GM18502 (cell line): Measurements from ENCODE around the gene LHPP.
"Not testable (repeated sequence)": the region's sequence is repeated elsewhere in the genome, so short reads cannot be mapped to it uniquely, and the experiment has no call there.

Source experiments
- ATAC-seq: cut with Tn5 transposase; IDR thresholded peaks from one replicate; pipeline ENCODE4 v1.9.1; 2021; ENCODE audit warnings: mild to moderate bottlenecking; ENCODE audit not compliant: unreplicated experiment, poor library complexity

Gene LHPP

DNA sequence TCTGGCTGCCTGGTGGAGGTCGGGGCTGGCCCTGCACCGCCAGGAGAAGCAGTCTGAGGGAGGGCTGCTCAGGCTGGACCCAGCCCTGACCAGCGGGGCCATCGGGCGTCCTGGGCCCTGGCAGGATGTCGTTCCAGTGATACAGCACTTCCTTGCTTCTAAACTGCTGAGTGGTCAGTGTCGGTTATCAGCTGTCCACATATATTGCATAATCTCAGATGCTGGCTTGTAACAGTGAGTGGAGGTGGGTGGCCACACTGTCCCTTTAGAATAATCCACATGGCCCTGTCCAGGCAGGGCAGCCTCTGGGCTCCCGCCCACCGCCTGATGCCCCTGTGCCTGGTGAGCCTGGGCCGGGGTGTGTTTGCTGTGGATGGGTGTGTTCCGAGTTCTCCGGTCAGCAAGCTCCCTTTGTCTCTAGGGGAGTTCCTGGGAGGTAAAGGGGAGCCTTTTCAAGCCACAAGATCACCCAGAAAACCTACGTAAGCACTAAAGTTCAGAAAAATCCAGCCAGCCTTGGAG is 86.1 kb downstream of the LHPP start:
- no peak for ATAC-seq

DNA sequence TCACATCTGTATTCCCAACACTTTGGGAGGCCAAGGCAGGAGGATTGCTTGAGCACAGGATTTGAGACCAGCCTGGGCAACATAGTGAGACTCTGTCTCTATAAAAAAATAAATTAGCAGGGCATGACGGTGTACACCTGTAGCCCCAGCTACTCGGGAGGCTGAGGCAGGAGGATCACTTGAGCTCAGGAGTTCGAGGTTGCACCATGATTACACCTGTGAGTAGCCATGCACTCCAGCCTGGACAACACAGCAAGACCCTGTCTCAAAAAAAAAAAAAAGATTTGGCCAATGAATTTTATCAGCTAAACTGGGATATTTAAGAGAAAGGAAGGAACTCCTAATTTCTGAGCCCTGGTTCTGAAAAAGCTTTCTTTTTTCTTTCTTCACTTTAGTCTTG is 87.5 kb downstream of the LHPP start:
- ATAC-seq: not testable (repeated sequence)

- ATAC-seq: peak; percentile 45
Measured at GRCh38 chr10:124550293-124551034, 88.8 kb downstream of the LHPP start.

GRCh38 chr10:124551097-124551496 is 89.5 kb downstream of the LHPP start:
- no peak for ATAC-seq

GRCh38 chr10:124551755-124552154 is 90.1 kb downstream of the LHPP start:
- no peak for ATAC-seq

GRCh38 chr10:124552691-124553276 is 91.2 kb downstream of the LHPP start:
- ATAC-seq: no peak

DNA sequence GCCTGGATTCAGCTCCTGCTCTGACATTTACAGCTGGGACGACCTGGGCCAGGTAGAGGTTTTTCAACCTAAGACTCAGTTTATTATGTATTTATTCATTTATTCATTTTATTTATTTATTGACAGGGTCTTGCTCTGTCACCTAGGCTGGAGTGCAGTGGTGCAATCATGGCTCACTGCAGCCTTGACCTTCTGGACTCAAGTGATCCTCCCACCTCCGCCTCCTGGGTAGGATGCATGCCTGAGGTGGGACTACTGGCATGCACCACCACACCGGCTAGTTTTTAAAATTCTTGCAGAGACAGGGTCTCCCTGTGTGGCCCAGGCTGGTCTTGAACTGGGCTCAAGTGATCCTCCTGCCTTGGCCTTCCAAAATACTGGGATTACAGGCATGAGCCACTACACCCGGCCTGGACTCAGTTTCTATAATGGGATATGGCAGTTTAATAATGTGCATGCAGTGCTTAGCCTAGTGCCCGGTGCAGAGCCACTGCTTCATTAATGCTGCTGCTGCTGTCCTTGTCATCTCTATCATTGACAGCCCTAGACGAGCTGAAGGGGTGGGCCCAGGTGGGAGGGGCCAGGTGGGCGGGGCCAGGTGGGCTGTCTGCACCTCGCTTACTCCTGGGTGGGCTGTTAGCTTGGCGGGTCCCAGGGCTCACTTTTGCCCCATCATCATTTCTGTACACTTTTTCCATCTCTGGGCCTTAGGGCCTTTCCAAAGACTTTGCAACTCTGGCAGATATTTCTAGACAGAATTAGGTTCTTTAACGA is 92.6 kb downstream of the LHPP start:
- no peak for ATAC-seq

- ATAC-seq: no peak
Measured at GRCh38 chr10:124557167-124557566, 95.5 kb downstream of the LHPP start.

- ATAC-seq: no peak
Measured at GRCh38 chr10:124557648-124558338, 96.2 kb downstream of the LHPP start.

DNA sequence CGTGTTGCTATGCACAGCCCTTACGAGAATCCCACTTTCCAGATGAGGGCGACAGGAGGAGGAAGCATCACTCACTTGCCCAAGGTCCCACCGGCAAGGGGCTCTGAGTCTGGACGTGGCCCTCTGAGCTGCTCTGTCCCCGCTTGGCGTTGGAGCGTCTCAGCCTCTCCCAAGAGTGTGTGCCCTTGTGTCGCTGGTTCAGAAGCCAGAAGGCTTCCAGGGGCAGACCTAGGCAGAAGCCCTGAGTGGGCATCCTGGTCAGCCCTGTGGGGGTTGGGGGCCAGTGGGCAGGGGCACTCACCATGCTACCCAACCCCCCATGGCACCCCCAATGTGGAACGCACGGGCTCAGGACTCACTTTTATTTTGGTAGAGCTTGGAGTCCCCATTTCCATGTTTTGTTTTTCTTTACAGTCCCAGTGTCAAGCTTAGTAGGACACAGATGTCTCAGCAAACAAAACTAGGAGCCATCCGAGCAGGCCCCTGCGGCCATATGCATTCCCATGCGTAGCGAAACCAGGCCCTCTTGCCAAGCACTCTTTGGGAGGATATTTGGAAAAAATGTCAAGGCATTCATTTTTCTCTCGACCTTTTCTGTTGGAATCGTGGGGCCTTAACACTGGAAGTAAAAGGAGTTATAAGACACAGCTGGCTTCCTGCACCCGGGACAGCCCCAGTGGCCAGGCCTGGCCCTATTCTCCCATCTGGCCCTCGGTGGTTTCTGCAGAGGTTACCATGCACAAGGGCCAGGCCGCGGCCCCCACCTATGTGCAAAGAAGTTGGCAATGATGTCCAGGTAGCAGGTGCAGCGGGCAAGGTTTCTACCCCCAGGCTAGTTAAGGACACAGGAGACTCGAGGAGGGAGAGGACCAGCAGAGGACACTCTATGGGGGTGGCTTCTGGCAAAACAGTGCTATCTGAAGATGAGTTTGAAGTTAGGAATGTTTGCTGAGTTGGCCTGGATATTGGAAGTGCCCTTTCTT is 97.0 kb downstream of the LHPP start:
- no peak for ATAC-seq

- ATAC-seq: no peak
Measured at GRCh38 chr10:124559372-124560132, 97.9 kb downstream of the LHPP start.

- no peak for ATAC-seq
Measured at GRCh38 chr10:124560377-124561105, 98.9 kb downstream of the LHPP start.

DNA sequence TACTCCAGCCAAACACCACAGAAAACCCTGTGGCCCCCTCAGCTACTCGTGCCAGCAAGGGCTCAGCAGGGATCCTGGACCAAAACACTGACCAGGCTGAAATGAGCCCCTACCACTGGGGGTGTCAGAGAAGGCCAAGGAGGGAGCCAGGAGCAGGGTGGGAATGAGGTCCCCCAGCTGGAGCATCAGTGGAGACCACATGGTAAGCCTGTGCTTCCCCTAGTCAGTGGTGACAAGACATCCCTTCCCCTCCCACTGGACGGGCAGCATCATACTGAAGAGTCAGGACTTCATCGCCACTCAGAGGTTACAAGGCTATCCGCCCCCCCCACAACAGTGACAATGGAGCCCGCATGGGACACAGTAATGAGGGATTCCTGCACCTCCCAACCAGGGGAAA is 99.6 kb downstream of the LHPP start:
- ATAC-seq: no peak

DNA sequence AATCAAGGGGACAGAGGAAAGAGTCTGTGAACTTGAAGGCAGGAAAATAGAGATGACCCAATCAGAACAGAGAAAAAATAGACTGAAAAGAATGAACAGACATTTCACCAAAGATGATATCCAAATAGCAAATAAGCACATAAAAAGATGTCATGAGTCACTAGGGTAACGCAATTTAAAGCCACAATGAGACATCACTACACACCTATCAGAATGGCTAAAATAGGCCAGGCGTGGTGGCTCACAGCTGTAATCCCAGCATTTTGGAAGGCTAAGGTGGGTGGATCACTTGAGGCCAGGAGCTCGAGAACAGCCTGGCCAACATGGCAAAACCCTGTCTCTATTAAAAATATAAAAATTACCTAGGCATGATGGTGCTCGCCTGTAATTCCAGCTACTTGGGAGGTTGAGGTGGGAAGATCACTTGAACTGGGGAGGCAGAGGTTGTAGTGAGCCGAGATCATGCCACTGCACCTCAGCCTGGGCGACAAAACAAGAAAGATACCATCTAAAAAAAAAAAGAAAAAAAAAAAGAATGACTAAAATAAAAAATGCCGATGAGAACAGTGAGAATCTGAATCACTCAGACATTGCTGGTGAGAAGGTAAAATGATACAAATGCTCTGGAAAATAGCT is 100.9 kb downstream of the LHPP start:
- ATAC-seq: no peak

DNA sequence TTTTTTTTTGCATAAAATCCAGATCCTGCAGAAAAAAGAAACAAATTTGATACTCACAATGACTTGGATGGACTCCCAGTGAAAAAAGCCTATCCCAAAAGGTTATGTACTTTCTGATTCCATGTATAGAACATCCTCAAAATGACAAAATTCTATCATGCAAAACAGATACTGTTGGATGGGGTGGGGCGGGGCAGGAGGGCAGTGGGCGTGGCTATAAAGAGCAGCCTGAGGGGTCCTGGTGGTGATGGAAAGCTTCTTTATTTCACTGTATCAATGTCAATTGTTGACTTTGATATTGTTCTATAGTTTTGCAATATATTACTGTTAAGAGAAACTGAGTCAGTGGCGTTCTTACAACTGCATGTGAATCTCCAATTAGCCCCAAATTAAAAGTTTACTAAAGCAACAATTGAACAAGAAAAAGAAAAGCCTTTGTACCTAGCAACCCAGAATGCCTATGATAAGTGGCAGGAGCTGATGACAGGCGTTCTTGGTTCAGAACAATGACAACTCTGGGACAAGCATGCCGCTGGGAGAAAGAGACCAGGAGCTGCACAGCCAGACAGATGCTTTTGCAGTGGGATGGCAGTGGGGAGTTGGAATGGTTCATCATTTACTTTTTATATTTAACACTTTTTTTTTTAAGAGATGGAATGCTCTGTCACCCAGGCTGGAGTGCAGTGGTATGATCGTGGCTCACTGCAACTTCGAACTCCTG is 101.9 kb downstream of the LHPP start:
- ATAC-seq: no peak

DNA sequence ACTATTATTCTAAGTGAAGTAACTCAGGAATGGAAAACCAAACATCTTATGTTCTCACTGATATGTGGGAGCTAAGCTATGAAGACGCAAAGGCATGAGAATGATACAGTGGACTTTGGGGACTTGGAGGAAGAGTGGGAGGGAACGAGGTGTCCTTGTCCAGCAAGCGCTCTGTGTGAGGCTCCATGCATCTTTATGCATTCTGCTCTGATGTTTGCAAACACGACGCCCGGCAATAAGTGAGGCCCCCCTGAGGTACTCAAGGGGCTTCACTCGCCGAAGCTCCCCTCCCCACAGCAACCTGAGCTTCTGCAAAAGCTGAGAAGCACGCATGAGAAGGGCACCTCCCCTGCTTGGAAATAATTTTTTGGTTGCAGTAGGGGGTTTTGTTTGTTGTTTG is 103.3 kb downstream of the LHPP start:
- ATAC-seq: no peak
